KBM-7 (cell line): Measurements from ENCODE around the gene TRIM71.
"Not testable (repeated sequence)": the region's sequence is repeated elsewhere in the genome, so short reads cannot be mapped to it uniquely, and the experiment has no call there.

Source experiments
- DNase-seq: peaks from one replicate; pipeline ENCODE4 v3.0.0-alpha.2; 2015
- in situ Hi-C: fragments of 300-500 bp; cut with MboI; formaldehyde crosslinking; loops from 2 replicates; pipeline ENCODE4 v1.14.3; 2020; ENCODE audit warnings: low sequenced_read_pairs, low pct_unique_long_range_greater_than_20kb, mixed read lengths

Gene TRIM71

DNA sequence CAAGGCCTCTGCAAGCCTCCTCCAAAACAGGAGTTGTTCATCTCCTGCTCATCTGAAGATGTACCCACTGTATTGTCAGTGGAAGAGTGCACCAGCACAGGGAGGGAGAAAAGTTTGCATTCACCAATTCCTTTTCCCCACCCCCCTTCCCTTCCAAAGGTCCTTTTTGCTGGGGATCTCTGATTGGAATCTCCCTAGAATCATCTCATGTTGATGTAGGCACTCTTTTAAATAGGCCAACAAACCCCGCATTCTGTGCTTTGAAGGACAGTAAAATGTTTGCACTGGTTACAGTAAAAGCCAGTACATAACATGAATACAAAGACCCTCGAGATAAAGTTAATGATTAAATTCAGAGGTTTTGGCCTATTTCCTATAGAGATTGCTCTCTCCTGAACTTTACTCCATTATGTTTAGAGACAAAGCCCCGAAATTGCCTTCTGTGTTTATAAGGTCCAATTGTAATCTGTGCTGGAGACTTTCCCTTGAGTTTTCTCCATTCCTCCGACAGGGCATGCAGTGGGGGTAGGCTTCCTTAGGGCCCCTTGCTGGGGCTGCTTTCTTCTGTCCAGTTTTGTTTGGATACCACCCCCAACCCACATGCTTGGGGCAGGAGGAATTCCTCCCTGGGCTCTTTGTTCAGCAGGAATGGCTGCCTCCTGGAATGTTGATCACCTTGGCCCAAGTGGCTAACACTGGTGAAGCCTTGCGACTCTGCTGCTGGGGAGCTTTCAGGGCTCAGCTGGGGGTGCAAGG lies 22.5 kb downstream of the TRIM71 start:
- in situ Hi-C loops = no loop called here
- DNase-seq = no peak

DNA sequence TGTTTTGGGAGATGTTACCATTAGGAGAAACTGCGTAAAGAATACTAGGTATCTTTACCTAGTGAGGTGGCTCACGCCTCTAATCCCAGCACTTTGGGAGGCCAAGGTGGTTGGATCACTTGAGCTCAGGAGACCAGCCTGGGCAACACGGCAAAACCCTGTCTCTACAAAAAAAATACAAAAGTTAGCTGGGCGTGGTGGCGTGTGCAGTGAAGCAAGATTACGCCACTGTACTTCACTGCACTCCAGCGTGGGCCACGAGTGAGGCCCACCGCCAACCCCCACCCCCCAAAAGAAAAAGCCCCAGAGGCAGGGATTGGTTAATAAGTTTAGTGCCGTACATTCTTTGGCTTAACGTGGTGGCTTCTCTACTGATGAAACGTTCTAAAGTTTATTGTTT lies 23.5 kb downstream of the TRIM71 start:
- in situ Hi-C loops = no loop called here

DNA sequence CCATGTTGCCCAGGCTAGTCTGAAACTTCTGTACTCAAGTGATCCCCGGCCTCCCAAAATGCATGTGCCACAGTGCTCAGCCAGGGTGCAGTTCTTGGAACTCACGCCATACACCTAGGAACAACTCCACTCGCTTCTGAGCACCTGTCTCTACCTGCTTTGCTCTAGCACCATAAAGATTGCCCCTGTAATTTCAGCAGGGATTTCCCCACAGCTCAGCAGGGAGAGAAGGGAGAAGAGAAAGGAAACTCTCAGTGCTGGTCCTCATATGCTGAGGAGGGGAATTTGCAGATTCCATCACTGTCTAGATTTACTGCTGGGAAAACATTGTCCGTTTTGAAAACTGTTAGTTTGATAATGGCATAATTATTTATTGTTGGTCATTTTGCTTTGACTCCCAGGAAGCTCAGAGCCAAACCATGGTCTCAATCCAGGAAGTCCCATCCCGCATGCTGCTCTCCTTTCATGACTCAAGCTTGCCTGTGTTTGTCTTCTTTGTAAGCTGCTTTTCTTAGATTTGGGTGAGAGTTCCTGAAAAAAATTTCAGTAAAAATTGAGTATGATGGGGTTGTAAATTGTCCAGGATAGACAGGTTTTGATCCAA lies 24.2 kb downstream of the TRIM71 start:
- in situ Hi-C loops = no loop called here
- no peak for DNase-seq

More for the DNA sequence above, 23.5 kb downstream of the TRIM71 start:
- DNase-seq = no peak

DNA sequence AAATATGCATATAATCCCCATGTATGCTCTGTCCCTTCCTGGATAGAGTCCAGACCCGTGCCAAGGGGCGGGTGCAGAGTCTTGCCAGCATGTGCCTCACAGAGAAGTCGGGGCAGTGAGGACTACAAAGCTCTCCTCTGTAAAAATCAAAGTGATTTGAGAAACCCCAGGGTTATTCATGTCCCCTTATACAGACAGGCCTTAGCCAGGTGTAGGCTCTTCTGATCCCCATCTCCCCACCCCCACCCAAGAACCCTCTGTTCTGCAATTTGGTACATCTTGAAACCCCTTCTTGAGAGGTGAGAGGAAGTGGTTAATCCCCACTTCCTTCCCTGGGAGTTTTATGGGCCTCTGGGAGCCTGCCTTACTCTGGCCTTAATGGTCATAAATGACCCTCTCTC lies 24.7 kb downstream of the TRIM71 start:
- peak; percentile 74 for DNase-seq
- in situ Hi-C loops = no loop called here

DNA sequence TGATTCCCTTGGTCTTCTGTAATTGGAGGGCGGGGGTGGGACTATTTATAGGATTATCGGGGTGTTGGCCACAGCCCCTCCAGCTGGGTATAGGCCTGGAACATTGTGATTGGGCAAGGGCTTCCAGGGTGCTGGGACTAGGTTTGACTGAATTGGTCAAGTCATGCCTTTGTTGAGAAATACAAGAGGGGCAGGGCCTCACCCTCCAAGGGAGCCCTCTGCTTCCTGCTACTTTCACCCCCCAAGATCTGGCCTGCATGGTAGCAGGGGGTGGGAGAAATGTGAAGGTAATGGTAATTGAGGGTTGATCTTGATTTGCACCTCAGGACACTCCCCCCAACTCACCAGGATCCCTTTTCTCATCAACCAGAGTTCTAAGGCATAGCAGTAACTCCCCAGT lies 25.2 kb downstream of the TRIM71 start:
- no peak for DNase-seq
- in situ Hi-C loops = no loop called here

DNA sequence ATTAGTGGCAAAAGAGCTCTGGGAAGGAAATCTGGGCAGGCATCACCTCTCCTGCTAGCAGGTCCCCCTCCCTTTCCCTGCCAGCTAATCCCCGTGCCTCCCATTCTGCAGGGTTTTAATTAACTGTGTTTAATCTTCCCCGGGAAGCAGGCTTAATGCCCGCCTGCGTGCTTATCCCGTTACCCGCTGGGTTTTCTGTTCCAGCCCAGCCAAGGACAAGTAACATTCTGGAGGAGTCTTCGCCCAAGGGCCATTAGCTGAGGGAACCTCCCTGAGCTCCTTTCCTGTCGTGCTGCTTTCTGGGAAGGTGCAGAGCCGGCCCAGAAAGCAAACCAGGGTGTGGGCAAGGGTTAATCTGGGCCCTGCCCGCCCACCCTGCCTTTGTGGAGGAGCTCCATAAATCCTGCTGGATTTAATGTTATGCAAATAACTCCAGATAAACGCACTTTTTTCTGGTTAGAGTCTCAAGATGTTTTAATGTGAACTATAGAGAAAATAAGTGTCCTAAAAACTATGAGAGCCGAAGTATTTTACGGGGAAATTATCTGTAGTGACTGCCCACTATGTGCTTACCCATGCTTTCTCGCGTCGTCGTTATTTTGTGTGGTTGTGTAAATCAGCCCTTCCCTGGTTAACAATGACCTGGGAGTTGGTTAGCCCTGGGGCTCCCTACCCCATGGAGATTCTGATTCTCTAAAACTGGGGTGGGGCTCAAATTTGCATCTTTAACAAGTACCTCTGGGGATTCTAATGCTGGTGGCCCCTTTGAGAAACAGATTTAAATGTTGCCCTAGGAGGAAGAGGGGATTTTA lies 25.9 kb downstream of the TRIM71 start:
- in situ Hi-C loops = no loop called here
- DNase-seq = no peak

DNA sequence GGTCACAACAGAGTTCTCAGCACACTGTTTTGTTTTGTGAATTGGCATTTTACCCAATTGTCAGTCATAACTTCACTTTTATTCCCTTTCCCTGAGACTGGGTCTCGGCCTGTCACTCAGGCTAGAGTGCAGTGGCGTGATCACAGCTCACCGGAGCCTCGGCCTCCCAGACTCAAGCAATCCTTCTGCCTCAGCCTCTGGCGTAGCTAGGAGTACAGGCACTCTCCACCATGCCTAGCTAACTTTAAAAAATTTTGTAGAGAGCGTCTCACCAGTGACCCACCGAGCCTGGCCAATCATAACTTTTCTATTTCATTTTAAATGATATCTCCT lies 26.5 kb downstream of the TRIM71 start:
- no peak for DNase-seq
- in situ Hi-C loops = no loop called here

DNA sequence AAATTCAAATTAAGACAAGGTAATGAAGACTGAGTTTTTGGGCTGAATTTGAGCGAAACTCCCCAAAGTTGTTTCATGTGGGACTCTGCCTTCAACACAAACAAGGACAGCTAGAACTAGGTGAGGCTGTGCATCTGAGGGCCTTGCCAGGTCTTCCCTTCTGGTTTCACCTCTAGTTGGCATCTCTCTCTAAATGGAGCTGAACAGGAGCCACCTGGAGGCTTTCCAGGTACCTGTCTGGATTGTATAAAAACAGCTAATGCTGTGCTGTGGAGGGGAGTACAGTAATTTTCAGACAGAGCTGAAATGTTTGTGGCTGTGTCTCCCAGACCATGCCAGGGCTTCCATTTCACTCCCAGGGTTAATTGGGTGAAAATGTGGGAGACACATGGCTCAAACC lies 27.1 kb downstream of the TRIM71 start:
- DNase-seq = no peak
- in situ Hi-C loops = no loop called here

DNA sequence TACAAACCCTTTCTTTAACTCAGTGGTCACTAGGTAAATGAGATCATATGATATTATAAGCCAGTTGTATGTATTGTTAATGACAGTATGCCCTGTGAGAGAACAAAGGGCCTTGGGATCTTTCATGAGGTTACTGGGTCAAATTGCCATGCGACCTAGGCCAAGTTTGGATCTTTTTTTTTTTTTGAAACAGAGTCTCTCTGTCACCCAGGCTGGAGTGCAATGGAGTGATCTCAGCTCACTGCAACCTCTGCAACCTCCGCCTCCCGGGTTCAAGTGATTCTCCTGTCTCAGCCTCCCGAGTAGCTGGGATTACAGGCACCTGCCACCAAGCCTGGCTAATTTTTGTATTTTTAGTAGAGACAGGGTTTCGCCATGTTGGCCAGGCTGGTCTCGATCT lies 27.7 kb downstream of the TRIM71 start:
- in situ Hi-C loops, DNase-seq: not testable (repeated sequence)

DNA sequence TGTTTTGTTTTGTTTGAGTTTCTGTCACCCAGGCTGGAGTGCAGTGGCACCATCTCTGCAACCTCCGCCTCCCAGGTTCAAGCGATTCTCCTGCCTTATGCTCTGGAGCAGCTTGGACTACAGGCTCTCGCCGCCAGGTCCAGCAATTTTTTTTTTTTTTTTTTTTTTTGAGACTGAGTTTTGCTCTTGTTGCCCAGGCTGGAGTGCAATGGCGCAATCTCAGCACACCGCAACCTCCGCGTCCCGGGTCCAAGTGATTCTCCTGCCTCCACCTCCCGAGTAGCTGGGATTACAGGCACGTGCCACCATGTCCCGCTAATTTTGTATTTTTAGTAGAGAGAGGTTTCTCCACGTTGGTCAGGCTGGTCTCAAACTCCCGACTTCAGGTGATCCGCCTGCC lies 29.2 kb downstream of the TRIM71 start:
- DNase-seq, in situ Hi-C loops: not testable (repeated sequence)

DNA sequence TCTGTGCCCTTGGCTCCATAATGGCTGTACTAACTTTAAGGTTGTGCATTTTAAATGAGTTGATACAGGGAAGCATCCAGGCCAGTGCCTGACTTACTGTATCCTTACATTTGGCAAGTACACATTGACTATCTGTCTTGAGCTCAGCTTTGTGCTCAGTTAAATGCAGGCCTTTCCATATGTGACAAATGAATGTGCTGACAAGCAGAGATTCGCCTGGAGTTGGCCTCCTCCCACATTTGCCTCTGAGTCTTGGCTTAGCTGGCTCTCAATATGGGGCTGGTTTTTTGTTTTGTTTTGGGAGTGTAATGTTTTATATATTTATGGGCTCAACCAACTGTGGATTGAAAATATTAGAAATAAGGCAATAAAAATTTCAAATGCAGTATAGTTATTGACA lies 29.7 kb downstream of the TRIM71 start:
- in situ Hi-C loops = no loop called here
- no peak for DNase-seq

DNA sequence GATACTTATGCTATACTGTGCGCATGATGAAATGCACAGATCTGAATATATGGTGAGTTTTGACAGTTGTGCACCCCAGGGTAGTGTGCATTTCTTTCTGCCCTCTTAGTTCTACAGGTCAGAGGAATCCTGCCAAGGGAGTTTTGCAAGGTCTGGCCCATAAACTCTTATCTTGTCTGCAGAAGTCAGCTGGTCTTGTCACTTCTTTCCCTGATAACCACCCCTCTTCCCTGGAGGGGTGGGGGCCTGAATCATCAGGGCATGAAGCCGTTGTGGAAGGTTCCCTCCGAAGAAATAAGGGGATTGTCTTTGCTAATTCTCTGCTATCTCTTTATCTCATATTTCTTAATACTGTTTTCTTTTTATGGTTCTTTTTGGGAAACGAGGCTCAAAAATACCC lies 30.4 kb downstream of the TRIM71 start:
- DNase-seq = peak; percentile 48
- in situ Hi-C loops = no loop called here

DNA sequence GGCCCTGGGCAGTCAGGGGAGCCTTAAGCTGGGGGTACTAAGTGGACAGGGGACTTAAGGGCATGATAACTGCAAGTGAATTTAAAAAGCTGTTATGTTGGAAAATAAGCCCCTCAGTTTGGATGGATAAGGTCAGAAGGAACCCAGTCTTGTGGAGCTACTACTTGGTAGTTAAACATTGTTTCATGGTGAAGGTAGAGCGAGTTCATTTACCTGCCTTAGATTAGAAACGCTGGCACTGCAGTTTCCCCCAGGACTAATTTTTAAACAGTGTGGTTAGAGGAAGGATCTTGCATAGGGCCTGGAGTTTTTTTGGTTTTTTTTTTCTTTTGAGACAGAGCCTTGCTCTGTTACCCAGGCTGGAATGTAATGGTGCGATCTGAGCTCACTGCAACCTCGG lies 31.2 kb downstream of the TRIM71 start:
- in situ Hi-C loops = no loop called here

DNA sequence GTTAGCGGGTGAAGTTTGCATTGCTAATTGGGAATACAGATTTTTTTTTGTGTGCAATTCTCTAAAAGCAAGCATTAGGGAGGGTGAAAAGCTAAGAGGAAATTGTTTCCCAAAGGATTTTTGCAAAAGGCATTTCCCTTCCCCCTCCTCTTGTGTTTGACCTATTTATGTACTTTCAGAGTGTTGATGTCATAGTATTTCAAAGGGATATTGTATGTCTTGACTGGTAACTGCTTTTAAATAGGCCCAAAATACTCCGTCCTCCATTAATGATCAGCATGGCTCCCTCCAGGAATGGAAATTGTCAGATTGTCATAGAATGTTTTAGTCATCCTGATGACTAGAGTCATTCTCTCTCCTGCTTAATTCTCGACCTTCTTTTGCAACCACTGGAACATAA lies 32.4 kb downstream of the TRIM71 start:
- no peak for DNase-seq
- in situ Hi-C loops = no loop called here

More for the DNA sequence above, 31.2 kb downstream of the TRIM71 start:
- no peak for DNase-seq

DNA sequence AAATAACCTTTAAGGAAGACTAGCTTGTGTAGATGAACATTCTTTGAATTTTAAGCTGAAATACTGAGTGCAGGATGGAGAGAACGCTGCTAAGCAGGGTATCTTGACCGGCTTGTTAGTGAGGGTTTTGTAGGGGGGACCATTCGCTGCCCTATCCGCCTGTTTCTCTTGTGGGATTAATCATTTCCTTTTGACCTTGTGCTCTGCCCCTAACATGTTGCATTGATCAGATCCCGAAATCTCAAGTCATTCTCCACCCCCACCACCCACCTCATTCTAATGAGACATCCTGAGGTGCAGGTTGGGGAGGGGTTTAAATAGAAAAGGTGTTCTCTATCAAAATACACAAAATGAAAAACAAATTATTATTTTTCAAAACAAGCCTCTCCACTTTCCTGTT lies 32.8 kb downstream of the TRIM71 start:
- in situ Hi-C loops = no loop called here
- no peak for DNase-seq

DNA sequence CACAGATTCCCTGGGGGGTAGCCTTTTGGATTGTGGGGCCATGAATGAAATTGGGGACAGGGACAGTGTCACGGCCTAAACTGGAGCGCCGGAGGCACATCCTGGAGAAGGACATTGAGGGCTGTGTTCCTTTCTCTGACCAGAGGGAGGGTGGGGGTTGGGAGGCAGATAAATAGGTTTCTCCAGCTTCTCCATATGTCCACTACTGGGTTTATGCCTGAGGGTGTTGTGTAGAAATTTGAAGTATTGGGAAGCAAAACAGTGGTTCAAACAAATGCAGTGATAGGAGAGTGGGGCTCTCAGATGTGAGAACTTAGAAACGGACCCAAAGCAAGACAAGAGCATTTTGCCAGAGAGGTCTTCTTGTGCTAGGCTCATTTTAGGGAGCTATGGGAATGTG lies 34.3 kb downstream of the TRIM71 start:
- DNase-seq = no peak

DNA sequence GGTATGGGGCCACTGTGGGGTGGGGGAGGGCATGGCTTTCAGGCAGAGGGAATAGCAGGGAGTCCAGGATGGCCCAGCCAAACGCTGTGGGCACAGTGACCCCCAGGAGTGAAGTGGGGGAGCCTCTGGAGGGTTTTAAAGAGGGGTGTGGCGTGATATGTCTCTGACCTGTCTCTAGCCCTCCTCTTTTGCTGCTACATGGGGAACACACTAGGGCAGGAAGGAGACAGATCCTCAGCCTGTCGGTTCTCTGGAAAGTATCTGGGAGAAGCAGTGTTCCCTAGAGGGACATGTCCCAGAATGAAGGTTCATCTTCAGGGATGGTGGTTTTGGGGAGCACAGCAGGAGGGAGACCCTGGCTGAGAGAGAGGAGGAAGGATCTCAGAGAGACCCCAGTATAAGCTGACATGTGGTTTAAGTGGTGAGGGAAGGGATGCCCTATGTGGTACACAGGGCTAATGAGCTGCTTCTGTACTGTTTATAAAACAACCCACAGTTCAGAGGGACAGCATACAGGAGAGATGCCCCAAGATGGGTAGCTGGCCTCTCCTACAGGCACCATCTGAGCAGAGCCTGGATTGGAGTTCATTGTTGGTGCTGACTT lies 37.7 kb downstream of the TRIM71 start:
- in situ Hi-C loops = no loop called here
- no peak for DNase-seq

More for the DNA sequence above, 34.3 kb downstream of the TRIM71 start:
- in situ Hi-C loops = no loop called here

DNA sequence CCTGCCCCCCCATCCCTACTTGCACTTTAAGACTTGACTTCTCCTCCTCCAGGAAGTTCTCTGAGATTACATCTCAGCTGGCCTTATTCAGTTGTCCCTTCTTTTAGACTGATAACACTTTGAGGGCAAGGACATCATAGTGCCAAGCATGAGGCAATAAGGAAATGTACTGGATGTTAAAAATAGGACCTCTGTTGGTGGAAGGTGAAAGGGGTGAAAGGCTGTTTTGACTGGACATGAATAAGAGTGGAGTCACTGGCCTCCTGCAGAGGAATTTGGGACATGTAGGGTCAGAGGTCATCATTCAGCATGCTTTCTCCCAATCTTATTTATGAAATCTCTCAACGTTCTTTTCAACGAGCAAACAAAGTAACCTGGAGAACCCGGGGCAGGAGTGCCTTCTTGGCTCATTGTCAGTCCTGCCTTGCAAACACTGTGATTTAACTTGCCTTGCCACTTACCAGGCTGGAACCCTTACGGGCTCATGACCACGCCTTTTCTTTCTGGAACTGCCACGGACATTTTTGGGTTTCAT lies 38.6 kb downstream of the TRIM71 start:
- in situ Hi-C loops = no loop called here
- no peak for DNase-seq

DNA sequence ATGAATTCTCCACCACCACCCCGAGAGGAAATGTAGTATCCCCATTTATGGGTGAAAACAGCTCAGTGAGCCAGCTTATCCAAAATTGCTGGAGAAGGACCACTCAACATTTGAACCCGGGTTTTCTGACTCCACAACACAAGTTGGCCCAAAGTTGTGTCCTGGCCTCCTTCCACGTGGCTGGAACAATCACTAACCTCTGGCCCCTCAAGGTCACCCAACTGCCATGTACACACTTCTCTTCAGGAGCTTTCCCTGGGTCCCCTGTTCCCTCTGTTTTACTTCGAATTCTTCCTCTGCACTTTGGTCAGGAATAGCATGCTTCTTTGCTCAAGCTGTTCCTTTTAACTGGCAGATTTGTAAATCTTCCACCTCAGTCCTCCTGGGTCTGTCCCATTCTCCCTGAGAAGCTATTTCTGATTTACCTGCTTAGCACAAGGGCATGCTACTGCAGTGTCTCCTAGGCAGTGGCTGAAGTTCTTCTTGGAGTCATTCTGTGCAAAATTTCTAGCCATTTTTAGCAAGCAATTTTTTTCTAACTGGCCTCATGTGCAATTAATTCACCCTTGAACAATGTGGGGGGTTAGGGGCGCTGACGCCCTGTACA lies 39.2 kb downstream of the TRIM71 start:
- in situ Hi-C loops = no loop called here
- DNase-seq = no peak
